ENCODE measurements around the gene PRSS36.

The PRSS36 gene

DNA sequence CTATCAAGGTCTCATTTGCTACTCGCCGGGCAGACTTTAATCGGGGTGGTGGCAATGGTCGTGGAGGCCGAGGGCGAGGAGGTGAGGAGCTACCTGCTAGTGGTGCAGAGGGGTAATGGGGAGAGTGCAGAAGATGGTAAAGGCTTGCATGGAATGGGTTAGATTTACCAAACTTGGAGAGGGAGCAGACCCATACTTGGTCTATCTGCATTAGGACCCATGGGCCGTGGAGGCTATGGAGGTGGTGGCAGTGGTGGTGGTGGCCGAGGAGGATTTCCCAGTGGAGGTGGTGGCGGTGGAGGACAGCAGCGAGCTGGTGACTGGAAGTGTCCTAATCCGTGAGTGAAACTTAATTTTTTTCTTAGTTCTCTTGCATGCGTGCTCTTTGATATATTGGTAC is 40.2 kb upstream of the PRSS36 start:
- Histone ChIP-seq H3K9ac (ENCODE audit: low read length) (no peak overlapping the region), H3K27me3 (ENCODE audit: control insufficient read depth, insufficient read depth, low read length) (no peaks in the 10 kb centered on the region), H3K36me3 (ENCODE audit: control insufficient read depth, low read depth, low read length) (peaks cover 100% of the 10 kb centered on the region), H3K4me1 (ENCODE audit: control insufficient read depth, low read depth, low read length) (no peaks in the 10 kb centered on the region), H3K27ac (ENCODE audit: low read length) (no peak overlapping the region), H3K4me3 (ENCODE audit: low read length) (no peak overlapping the region), H3K9me3 (ENCODE audit: control insufficient read depth, low read depth, low read length) (no peaks in the 10 kb centered on the region)

DNA sequence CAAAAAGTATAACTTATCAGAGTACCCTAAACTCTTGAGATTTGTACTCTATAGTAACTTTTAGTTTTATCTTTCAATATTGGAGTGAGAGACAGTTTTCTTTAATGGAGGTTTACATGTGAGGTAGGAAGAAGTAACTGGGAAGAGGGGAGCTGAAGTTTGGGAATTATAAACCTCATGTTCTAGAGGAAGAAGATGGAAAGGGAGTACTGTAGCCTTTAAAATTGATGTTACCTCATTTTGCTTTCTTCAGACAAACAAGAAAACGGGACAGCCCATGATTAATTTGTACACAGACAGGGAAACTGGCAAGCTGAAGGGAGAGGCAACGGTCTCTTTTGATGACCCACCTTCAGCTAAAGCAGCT is 39.5 kb upstream of the PRSS36 start:
- no peaks in the 10 kb centered on the region for H3K4me1 ChIP-seq (ENCODE audit: control insufficient read depth, low read depth, low read length)

GRCh38 chr16:31188450-31189411 is 38.9 kb upstream of the PRSS36 start:
- Histone ChIP-seq H3K9ac (ENCODE audit: low read length) (no peak overlapping the region), H3K36me3 (ENCODE audit: control insufficient read depth, low read depth, low read length) (peaks cover 100% of the 10 kb centered on the region), H3K4me3 (ENCODE audit: low read length) (no peak overlapping the region), H3K27me3 (ENCODE audit: control insufficient read depth, insufficient read depth, low read length) (no peaks in the 10 kb centered on the region), H3K9me3 (ENCODE audit: control insufficient read depth, low read depth, low read length) (no peaks in the 10 kb centered on the region), H3K27ac (ENCODE audit: low read length) (no peak overlapping the region), H3K4me1 (ENCODE audit: control insufficient read depth, low read depth, low read length) (no peaks in the 10 kb centered on the region)

More for the DNA sequence above, 39.5 kb upstream of the PRSS36 start:
- H3K9ac ChIP-seq (ENCODE audit: low read length) = no peak overlapping the region
- H3K27me3 ChIP-seq (ENCODE audit: control insufficient read depth, insufficient read depth, low read length) = no peaks in the 10 kb centered on the region
- H3K36me3 ChIP-seq (ENCODE audit: control insufficient read depth, low read depth, low read length) = peaks cover 100% of the 10 kb centered on the region
- H3K9me3 ChIP-seq (ENCODE audit: control insufficient read depth, low read depth, low read length) = no peaks in the 10 kb centered on the region
- H3K4me3 ChIP-seq (ENCODE audit: low read length) = no peak overlapping the region
- H3K27ac ChIP-seq (ENCODE audit: low read length) = no peak overlapping the region

DNA sequence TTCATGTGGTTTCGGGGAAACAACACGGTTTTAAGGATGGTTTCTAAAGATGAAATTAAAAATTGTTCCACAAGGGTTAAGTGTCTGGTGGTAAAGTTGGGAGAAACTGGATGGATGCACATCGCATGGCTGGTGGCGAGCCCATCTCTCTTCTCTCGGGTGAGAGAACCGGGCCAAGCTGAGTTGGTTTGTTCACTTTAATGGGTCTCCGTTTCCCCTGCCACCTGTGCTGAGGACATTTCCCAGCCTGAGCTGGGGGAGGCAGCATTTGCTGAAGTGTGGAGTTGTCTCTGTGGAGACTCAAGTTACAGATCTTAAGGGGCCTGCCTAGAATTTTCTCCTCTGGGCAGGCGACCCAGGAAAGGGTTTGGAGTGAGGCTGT is 37.9 kb upstream of the PRSS36 start:
- Histone ChIP-seq H3K4me3 (ENCODE audit: low read length) (no peak overlapping the region), H3K27ac (ENCODE audit: low read length) (no peak overlapping the region), H3K9ac (ENCODE audit: low read length) (no peak overlapping the region), H3K36me3 (ENCODE audit: control insufficient read depth, low read depth, low read length) (peaks cover 100% of the 10 kb centered on the region), H3K9me3 (ENCODE audit: control insufficient read depth, low read depth, low read length) (no peaks in the 10 kb centered on the region), H3K4me1 (ENCODE audit: control insufficient read depth, low read depth, low read length) (no peaks in the 10 kb centered on the region), H3K27me3 (ENCODE audit: control insufficient read depth, insufficient read depth, low read length) (no peaks in the 10 kb centered on the region)

- Histone ChIP-seq H3K9me3 (ENCODE audit: control insufficient read depth, low read depth, low read length) (no peaks in the 10 kb centered on the region), H3K4me3 (ENCODE audit: low read length) (no peak overlapping the region), H3K4me1 (ENCODE audit: control insufficient read depth, low read depth, low read length) (no peaks in the 10 kb centered on the region), H3K9ac (ENCODE audit: low read length) (no peak overlapping the region), H3K36me3 (ENCODE audit: control insufficient read depth, low read depth, low read length) (peaks cover 100% of the 10 kb centered on the region), H3K27ac (ENCODE audit: low read length) (no peak overlapping the region), H3K27me3 (ENCODE audit: control insufficient read depth, insufficient read depth, low read length) (no peaks in the 10 kb centered on the region)
Observed at GRCh38 chr16:31186930-31187807, 37.3 kb upstream of the PRSS36 start.

DNA sequence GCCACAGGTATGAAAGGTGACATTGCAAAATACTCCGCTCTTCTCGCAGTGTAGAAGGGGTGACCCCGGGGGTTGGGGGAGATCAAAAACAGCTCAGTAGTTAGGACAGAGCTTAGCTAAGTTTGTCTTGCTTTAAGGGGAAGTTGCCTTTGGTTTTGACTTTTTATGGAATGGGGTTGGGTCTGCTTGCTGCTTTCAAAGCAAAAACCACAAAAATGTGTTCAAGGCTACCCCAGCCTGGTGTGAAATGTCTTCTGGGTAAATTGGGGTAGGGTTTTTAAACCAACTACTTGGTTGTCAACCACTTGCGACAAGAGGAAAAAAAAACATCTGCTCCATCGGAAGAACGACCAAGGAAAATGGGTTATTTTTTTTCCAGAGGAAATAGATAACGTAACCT is 36.3 kb upstream of the PRSS36 start:
- Histone ChIP-seq H3K27ac (ENCODE audit: low read length) (no peak overlapping the region), H3K27me3 (ENCODE audit: control insufficient read depth, insufficient read depth, low read length) (no peaks in the 10 kb centered on the region), H3K36me3 (ENCODE audit: control insufficient read depth, low read depth, low read length) (peaks cover 92% of the 10 kb centered on the region), H3K4me3 (ENCODE audit: low read length) (no peak overlapping the region), H3K4me1 (ENCODE audit: control insufficient read depth, low read depth, low read length) (no peaks in the 10 kb centered on the region), H3K9me3 (ENCODE audit: control insufficient read depth, low read depth, low read length) (no peaks in the 10 kb centered on the region), H3K9ac (ENCODE audit: low read length) (no peak overlapping the region)

GRCh38 chr16:31185339-31185738 is 35.5 kb upstream of the PRSS36 start:
- peaks cover 84% of the 10 kb centered on the region for H3K36me3 ChIP-seq (ENCODE audit: control insufficient read depth, low read depth, low read length)
- no peak overlapping the region for H3K4me3 ChIP-seq (ENCODE audit: low read length)
- H3K9me3 ChIP-seq (ENCODE audit: control insufficient read depth, low read depth, low read length) = no peaks in the 10 kb centered on the region
- no peaks in the 10 kb centered on the region for H3K27me3 ChIP-seq (ENCODE audit: control insufficient read depth, insufficient read depth, low read length)
- H3K27ac ChIP-seq (ENCODE audit: low read length) = no peak overlapping the region
- no peak overlapping the region for H3K9ac ChIP-seq (ENCODE audit: low read length)
- no peaks in the 10 kb centered on the region for H3K4me1 ChIP-seq (ENCODE audit: control insufficient read depth, low read depth, low read length)

- no peak overlapping the region for H3K27ac ChIP-seq (ENCODE audit: low read length)
Observed at GRCh38 chr16:31184888-31185287, 35.0 kb upstream of the PRSS36 start.

GRCh38 chr16:31183432-31184428 is 33.9 kb upstream of the PRSS36 start:
- Histone ChIP-seq H3K27ac (ENCODE audit: low read length) (no peak overlapping the region), H3K9ac (ENCODE audit: low read length) (no peak overlapping the region), H3K9me3 (ENCODE audit: control insufficient read depth, low read depth, low read length) (no peaks in the 10 kb centered on the region), H3K4me3 (ENCODE audit: low read length) (peak overlapping the region; percentile 90), H3K27me3 (ENCODE audit: control insufficient read depth, insufficient read depth, low read length) (no peaks in the 10 kb centered on the region), H3K36me3 (ENCODE audit: control insufficient read depth, low read depth, low read length) (peaks cover 68% of the 10 kb centered on the region), H3K4me1 (ENCODE audit: control insufficient read depth, low read depth, low read length) (peaks cover 5% of the 10 kb centered on the region)

More at GRCh38 chr16:31184888-31185287, 35.0 kb upstream of the PRSS36 start:
- H3K9ac ChIP-seq (ENCODE audit: low read length) = no peak overlapping the region
- no peaks in the 10 kb centered on the region for H3K9me3 ChIP-seq (ENCODE audit: control insufficient read depth, low read depth, low read length)
- no peaks in the 10 kb centered on the region for H3K27me3 ChIP-seq (ENCODE audit: control insufficient read depth, insufficient read depth, low read length)
- no peaks in the 10 kb centered on the region for H3K4me1 ChIP-seq (ENCODE audit: control insufficient read depth, low read depth, low read length)
- peaks cover 79% of the 10 kb centered on the region for H3K36me3 ChIP-seq (ENCODE audit: control insufficient read depth, low read depth, low read length)
- H3K4me3 ChIP-seq (ENCODE audit: low read length) = no peak overlapping the region

DNA sequence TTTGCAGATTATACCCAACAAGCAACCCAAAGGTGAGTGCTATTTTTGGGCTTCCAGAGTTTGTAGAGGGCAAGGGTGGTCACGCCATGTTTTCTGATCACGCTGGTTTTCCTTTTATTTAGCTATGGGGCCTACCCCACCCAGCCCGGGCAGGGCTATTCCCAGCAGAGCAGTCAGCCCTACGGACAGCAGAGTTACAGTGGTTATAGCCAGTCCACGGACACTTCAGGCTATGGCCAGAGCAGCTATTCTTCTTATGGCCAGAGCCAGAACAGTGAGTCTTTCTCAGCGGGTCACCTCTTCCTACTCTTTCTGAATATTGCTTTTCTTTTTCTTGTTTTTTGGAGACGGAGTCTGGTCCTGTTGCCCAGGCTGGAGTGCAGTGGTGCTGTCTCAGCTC is 32.5 kb upstream of the PRSS36 start:
- no peak overlapping the region for H3K27ac ChIP-seq (ENCODE audit: low read length)
- H3K4me1 ChIP-seq (ENCODE audit: control insufficient read depth, low read depth, low read length) = peaks cover 5% of the 10 kb centered on the region
- H3K36me3 ChIP-seq (ENCODE audit: control insufficient read depth, low read depth, low read length) = peaks cover 54% of the 10 kb centered on the region
- H3K9me3 ChIP-seq (ENCODE audit: control insufficient read depth, low read depth, low read length) = no peaks in the 10 kb centered on the region
- no peaks in the 10 kb centered on the region for H3K27me3 ChIP-seq (ENCODE audit: control insufficient read depth, insufficient read depth, low read length)
- H3K4me3 ChIP-seq (ENCODE audit: low read length) = peak overlapping the region; percentile 90
- H3K9ac ChIP-seq (ENCODE audit: low read length) = peak overlapping the region; percentile 99

Data from iPS-18a (cell line).